Bronchial smooth muscle cell (primary cell): ENCODE results near the gene TRIM34. TPM values are rescaled to one million over a fixed set of nuclear protein-coding genes. Genes with fewer than 3 reads are reported as not detected.

Experiments used
- total RNA-seq: library from RNA; depleted of rRNA; stranded (reverse); fragments of >200 nt; gene quantifications from 2 replicates; pipeline ENCODE4 v1.2.1, GENCODE V29; 2014

Gene TRIM34, protein sequence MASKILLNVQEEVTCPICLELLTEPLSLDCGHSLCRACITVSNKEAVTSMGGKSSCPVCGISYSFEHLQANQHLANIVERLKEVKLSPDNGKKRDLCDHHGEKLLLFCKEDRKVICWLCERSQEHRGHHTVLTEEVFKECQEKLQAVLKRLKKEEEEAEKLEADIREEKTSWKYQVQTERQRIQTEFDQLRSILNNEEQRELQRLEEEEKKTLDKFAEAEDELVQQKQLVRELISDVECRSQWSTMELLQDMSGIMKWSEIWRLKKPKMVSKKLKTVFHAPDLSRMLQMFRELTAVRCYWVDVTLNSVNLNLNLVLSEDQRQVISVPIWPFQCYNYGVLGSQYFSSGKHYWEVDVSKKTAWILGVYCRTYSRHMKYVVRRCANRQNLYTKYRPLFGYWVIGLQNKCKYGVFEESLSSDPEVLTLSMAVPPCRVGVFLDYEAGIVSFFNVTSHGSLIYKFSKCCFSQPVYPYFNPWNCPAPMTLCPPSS
- total RNA-seq, result 19.4 and 23.1 TPM in 2 replicates

DNA sequence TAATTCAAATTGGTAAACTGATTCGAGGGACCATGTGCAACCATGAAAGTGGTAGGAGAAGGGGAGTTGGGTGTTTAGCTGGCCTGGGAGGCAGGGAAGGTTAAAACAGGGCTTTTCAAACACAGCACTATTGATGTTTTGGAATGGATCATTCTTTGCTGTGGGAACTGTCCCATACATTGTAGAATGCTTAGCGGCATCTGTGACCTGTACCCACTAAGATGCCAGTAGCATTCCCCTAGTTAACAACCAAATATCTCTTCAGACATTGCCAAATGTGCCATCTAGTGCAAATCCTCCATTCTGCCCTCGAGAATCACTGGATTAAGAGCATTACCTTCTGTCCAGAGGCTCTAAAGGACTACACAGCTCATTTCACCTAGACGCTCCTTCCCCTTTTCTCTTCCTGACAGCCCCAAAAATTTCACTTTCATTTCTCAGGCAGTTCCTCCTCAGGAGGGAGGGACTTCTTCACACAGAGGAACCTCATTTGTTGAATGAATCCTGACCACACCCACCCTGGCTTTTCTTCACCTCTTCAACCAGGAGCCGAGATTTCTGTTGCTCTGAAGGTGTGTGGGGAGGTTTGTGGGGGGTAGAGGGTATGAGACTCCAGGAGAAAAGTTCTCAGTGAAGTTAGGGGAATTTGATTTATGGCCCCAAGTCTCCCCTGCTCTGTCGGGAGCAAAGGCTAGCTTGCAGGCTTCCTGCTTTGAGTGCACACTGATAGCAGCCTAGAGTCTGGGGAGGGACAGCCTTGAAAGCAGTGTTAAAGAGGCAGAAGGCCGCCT lies at the start of gene TRIM34:
Gene TRIM34, plus strand, starts transcription at position 513 of the 791 bp plus-strand sequence. CDS start 7,331 bp downstream, outside the sequence.

DNA sequence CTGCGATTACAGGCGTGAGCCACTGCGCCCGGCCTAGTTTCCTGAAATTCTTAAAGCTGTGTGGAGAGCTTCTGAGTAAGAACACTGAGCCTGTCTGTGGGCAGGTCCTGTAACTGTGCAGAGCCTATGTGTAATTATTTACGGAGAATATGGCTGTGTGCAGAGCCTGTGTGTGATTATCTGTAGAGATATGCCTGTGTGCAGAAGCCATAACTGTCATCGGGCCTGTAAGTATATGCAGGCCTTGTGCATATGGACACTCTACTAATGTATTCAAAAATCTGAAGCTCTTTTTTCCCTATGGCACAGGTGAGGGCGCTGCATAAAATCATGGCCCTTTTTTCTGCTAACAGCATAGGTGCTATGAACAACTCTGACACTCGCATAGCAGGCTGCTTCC lies 44.2 kb upstream of the TRIM34 start, which contains the start of gene OR52B6:
Gene OR52B6, plus strand, starts transcription at position 301 of the 400 bp plus-strand sequence. Its CDS starts 0 bp downstream, at position 301.

DNA sequence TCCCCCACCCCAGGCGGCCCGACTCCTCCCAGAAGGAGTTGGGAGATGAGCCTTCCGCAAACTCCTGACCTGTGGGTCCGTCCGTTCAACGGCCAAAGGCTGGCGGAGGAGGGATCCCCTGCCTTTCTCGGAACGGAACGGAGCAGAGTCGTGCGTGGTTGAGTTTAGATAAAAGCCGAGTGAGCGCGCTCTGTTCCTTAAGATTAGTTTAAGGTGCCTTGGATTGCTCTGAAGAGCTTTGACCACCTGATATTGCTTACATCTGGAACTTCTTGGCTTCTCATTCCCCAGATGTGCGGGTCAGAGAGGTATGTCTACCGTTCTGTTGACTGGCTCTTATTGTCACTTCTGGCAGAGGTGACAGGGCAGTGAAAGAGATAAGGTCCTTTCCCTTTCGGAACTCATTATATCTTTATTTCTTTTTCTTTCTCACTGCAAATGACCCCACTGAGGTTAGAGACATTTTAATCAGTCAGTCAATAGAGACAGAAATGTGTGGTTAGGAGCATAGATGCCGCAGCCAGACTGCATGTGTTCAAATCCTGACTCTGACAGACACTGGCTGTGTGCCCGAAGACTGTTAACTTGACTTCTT lies 28.1 kb upstream of the TRIM34 start, which contains the start of gene TRIM6:
Gene TRIM6, plus strand, starts transcription at position 31 of the 595 bp plus-strand sequence. Its CDS starts 261 bp downstream, at position 292.

DNA sequence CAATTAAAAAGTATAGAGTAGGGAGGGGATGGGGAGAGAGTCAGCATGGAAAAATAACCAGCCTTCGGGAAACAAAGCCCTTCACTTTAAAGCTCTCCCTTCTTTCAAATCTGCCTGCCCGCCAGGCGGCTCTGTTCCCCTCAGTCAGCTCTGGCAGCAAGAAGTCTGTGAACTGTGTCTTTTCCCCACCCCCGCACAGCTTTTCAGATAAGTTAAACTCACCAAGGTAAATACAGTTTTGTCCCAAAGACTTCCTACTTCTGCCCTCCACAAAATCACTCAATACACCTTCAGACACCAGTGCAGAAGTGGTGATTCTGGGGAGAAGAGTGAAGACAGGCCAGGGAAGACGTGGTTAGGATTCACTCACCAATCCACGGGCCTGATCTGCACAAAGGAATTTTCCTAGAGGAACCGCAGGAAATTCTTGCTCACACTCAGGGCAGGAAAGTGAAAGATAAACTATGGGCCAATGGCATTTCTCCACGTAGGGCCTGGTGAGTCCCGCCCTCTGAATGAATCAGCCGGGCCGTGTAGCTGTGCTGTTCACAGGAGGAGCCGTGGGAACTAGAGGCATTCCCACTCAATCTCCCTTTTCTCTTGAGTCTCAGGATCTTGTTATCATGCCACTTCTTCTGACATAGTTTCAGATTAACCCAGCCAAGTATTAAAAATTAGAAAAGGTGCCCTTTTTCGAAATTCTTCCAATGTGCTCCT lies 60.0 kb downstream of the TRIM34 start, which contains the start of gene TRIM5:
Gene TRIM5, minus strand, starts transcription at position 429 of the 717 bp plus-strand sequence. CDS start 4,897 bp downstream, outside the sequence.

DNA sequence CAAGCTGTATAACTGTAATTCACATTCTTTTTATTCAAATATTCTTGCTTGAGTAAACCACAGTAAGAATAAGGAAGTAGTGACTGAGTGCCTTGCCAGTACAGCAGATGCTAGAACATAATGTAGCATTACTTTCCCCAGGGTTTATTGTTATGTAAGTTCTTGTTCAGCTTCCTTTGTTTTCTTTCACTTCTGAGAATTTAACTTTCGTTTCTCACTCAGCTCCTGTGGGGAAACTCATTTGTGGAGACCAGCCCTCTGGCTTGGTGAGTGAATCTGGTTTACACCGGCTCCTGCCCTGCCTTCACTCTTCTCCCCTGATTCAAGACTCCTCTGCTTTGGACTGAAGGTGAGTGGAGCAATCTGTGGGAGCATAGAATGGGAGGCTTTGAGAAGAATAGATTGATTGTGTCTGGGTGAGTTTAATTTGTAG lies 64.8 kb downstream of the TRIM34 start, which contains the start of gene TRIM22:
Gene TRIM22, plus strand, starts transcription at position 240 of the 433 bp plus-strand sequence. CDS start 6,443 bp downstream, outside the sequence.

Other genes with a start within 250 kb of the TRIM34 start
- gene OR51M1, start 241.2 kb upstream of the TRIM34 start, total RNA-seq, result not detected in 2 replicates
- gene OR51Q1, start 202.9 kb upstream of the TRIM34 start, total RNA-seq, result not detected in 2 replicates
- gene OR51I1, start 183.5 kb upstream of the TRIM34 start, total RNA-seq, result 0.60 TPM in 1 of 2 replicates, not detected in the other
- not detected in 2 replicates for gene OR51I2, start 175.7 kb upstream of the TRIM34 start, total RNA-seq
- not detected in 2 replicates for gene OR52D1, start 136.3 kb upstream of the TRIM34 start, total RNA-seq
- gene UBQLN3, start 115.0 kb upstream of the TRIM34 start, total RNA-seq, result 0.09 and 0.16 TPM in 2 replicates
- gene UBQLNL, start 108.3 kb upstream of the TRIM34 start, total RNA-seq, result 0.16 and 0.17 TPM in 2 replicates
- gene OR52H1, start 76.5 kb upstream of the TRIM34 start, total RNA-seq, result 0.60 and 0.63 TPM in 2 replicates
- not detected in 2 replicates for gene OR52B6, start 44.1 kb upstream of the TRIM34 start, total RNA-seq
- 2.5 and 3.8 TPM in 2 replicates for gene TRIM6, start 28.4 kb upstream of the TRIM34 start, total RNA-seq
- gene TRIM5, start 60.1 kb downstream of the TRIM34 start, total RNA-seq, result 37.8 and 45.6 TPM in 2 replicates
- 151 and 208 TPM in 2 replicates for gene TRIM22, start 64.8 kb downstream of the TRIM34 start, total RNA-seq
- gene OR56B1, start 111.4 kb downstream of the TRIM34 start, total RNA-seq, result under 0.01 TPM in 1 of 2 replicates, not detected in the other
- 0.17 TPM in 1 of 2 replicates, not detected in the other for gene OR52N4, start 129.2 kb downstream of the TRIM34 start, total RNA-seq
- not detected in 2 replicates for gene OR52N5, start 158.4 kb downstream of the TRIM34 start, total RNA-seq
- gene OR52N1, start 166.3 kb downstream of the TRIM34 start, total RNA-seq, result not detected in 2 replicates
- gene OR52N2, start 183.9 kb downstream of the TRIM34 start, total RNA-seq, result not detected in 2 replicates
- gene OR52E6, start 216.9 kb downstream of the TRIM34 start, total RNA-seq, result not detected in 2 replicates
- gene OR52E8, start 232.7 kb downstream of the TRIM34 start, total RNA-seq, result not detected in 2 replicates